Activated CD8-positive, alpha-beta memory T cell treated with anti-CD3 and anti-CD28 coated beads, Interleukin-2, amount 50 U/mL, for 4 hours (primary cell): ENCODE measurements around the gene GRAMD1A.
"Not testable (repeated sequence)": the region's sequence is repeated elsewhere in the genome, so short reads cannot be mapped to it uniquely, and the experiment has no call there.

ENCODE experiments used
- DNase-seq: peaks from one replicate; pipeline ENCODE4 v3.0.0-alpha.2; 2020

Gene GRAMD1A

DNA sequence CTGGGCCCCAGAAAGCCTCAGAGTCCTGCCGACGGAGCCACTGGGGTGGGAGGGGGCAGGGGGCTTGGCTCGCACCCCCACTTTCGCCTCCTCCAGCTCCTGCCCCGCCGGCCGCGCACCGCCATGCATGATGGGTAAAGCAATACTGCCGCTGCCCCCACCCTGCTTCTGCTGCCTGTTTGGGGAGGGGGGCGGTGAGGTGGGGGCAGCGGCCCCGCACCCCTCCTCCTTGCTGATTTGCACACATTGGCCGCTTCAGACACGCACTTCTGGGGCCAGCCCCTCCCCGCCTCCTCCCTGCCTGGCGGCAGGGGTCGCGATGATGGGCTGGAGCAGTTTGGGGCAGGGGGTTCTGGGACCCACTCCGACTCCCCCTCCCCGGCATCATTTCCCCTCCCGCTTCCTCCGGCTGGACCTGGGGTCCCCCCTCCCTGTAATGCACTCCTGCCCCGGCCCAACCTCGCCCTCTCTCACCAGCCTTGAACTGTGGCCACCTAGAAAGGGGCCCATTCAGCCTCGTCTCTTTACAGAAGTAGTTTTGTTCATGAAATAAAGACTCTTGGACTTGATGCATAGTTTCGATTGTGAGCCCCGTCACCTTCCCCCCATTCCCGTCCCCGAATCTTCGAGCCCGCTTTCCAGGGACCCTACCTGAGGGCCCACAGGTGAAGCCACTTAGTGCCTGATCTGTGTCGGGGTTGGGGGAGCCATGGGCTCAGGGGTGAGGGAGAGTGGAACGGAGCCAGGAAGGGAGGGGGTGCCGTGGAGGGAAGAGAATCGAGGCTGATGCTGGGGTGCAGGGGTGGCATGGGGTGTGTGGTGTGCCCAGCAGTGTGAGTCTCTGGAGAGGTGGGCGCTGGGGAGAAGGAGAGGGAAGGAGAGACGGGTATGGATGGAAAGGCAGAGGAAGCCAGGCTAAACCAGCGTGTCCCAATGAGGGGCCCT lies 40.0 kb downstream of the GRAMD1A start:
- no peak for DNase-seq

DNA sequence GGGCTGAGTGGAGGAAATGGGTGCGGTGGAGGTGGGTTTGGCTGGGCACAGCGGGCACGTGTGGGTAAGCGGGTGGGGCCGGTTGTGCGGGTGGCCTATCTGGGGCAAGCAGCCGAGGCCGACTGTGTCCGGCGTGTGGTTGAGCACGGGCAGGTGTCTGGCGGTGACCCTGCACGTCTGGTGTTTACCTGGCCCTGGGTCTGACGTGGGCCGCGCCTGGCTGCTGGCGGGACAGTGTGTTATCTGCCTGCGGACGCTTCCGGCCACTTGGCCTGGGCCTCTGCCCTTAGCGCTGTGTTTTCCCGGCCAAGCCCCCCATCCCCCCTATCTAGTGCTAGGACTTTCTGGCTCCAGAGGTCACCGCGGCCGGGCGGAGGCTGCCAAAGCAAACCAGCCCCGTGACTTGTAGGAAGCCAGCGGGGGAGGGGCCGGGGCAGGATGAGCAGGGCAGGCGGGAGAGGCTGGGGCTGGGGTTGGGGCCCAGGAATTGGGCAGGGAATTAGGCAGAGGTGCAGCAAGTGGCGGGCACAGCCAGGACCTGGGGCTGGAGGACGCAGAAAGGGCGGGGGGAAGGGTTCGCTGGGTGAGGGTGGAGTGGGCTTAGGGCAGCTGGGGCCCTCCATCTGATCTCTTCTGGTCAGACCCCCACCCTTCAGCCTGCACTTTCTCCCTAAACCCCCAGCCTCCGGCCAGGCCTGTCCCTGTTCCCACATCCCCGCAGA lies 40.9 kb downstream of the GRAMD1A start:
- DNase-seq, result no peak

DNA sequence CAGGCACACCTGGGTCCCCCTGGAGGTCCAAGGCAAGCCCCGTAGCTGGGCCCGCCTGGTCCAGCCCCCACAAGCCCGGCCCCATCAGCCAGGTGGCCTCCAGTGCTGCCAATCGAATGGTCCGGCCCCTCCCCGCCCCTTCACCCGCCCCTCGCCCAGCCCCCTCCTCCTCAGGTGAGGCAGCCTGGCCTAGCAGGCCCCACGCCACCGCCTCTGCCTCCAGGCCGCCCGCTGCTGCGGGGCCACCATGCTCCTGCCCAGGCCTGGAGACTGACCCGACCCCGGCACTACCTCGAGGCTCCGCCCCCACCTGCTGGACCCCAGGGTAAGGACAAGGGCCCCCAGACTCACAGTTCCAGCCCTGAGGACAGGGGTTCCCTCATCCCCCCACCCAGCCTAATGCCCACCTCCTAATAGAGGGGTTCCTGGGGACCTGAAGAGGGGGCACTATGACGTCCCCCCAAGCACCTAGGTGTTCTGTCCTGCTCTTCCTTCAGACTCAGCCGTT lies 41.5 kb downstream of the GRAMD1A start, which contains the start of gene HPN:
Gene HPN (plus strand): TSS at position 174 of the 508 bp plus-strand sequence. CDS start 786 bp downstream, outside the sequence.
- DNase-seq, result no peak

DNA sequence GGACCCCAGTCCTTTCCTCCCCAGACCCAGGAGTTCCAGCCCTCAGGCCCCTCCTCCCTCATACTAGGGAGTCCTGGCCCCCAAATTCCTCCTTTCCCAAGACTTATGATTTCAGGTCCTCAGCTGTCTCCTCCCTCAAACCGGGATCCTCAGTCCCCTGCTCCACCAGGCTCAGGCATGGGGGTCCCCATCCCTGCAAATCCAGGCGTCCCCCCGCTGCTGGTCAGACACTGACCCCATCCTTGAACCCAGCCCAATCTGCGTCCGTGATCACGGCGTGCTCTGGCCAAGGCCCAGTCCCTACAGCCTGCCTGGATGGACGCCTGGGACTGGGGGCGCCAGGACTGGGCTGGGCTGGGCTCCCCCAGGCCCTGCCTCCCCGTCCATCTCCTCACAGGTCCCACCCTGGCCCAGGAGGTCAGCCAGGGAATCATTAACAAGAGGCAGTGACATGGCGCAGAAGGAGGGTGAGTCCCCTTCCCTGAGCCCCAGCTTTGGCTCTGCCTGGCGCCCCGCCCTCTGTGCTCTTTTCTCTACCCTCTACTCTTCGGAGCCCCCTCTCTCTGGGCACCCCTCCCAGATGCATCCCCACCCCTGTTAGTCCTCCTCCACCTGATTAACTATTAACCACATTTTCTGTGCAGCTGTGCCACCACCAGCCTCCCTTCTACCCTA lies 42.1 kb downstream of the GRAMD1A start:
- no peak for DNase-seq

DNA sequence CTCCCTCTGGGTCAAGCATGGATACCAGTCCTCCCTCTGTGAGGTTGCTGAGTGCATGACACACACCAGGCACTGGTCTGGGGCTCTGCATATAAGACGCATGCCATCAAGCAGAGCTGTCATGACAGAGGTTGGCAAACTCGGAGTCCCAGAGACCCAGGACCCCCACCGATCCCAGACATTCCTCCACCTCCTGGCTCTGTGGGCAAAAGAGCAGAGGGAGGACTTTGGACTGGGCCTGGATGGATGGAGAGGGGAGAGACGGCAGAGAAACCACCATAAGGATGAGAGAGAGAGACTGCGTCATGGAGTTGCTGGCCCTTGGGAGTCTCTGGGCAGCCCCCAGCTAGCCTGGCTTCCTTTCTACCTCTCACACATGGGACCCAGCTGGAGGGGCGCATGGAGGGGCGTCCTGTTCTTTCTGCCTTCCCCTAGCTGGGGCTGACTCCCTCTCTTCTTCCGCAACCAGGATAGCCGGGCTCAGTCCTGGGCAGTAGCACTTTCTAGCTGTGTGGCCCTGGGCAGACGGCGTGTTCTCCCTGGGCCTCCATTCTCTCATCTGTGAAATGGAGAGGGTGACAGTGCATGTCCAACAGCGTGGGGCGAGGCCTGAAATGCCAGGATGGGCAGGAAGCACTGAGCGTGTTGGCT lies 43.0 kb downstream of the GRAMD1A start:
- no peak for DNase-seq

DNA sequence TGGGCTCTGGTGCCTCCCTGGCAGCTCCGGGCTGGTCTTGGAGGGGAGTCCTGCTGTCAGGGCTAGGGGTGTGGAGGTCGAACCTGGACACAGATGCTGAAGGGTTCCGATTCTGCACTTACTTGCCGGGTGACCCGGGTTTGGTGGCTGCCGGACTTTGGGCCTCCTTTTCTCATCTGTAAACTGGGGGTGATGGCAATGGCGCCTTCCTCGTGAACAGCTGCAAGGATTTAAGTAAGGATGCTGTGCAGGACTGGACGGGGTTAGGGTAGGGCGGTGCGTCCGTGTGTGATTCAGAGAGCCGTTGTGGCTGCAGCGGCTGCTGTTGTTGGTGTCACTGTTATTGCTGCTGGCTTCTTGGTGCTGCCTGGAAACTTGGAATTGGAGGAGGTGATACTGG lies 43.8 kb downstream of the GRAMD1A start:
- no peak for DNase-seq

DNA sequence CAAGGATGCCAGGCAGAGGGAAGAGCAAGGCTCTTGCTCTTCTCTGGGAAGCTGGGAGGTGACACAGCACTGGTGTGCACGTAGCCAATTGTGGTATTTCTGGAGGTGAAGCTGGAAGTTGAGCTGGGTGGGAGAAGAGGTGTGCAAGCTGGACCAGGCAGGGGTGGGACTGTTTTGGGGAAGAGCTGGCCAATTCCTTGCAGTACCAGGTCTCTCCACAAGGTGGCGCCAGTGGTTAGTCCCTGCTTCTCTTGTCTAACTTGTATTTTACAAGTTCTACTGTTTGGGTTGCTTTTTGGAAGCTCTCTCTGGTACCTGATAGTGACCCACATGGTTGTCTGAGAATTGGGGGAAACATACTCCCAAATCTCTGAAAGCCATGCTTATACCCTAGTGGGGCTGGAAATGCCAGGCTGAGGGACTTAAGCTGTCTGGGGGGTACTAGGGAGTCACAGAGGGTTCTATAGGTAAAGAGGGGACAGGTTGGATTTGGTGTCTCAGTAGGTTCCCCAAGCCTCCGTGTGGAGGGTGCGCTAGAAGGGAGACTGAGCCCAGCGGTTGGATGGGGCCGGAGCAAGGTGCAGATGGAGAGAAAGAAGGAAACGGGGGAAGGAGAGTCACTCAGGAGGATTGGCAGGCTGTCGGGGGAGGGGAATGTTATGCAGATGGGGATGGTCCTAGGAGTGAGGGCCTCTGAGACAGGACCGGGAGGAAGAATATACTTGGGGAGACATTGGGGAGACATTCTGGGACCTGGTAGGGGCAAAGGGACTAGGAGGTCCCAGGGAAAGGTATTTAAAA lies 44.4 kb downstream of the GRAMD1A start:
- DNase-seq, result peak; percentile 61

DNA sequence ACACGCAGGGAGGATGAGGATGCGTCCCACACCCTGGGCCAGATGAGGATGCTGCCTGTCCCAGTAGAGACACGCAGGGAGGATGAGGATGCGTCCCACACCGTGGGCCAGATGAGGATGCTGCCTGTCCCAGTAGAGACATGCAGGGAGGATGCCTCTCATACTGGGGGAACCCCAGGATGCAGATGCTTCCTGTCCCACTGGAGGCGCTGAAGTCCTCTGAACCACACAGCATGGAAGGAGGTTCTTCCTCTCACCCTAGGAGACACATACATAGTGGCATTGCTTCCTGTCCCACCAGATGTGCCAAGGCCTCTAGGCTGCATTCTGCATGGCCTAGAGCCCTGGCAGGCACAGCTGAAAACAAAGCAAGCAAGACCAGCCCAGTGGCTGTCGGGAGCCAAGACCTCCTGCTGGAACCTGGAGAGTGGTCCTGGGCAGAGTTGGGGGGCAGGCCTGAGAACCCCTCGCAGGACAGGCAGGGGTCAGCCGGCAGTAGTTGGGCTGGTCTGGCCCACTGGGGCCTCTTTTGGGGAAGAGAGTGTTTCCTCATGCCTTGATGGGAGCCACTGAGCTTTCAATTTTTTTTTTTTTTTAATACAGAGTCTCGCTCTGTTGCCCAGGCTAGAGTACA lies 45.7 kb downstream of the GRAMD1A start:
- DNase-seq, result no peak

DNA sequence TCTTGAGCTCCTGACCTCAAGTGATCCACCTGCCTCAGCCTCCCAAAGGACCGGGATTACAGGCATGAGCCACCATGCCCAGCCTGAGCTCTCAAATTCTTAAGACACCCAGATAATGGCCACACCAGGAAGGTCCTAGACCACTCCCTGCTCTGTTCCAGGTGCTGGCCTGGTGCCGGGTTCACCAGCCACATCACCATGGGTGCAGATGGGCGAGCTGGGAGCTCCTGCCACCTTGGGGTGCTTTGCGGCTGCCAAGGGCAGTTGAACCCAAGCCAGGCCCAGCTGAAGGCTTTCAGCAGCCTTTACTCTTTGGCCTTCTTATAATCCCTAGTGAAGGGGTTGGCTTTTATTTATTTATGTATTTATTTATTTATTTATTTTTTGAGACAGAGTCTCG lies 46.3 kb downstream of the GRAMD1A start:
- no peak for DNase-seq

DNA sequence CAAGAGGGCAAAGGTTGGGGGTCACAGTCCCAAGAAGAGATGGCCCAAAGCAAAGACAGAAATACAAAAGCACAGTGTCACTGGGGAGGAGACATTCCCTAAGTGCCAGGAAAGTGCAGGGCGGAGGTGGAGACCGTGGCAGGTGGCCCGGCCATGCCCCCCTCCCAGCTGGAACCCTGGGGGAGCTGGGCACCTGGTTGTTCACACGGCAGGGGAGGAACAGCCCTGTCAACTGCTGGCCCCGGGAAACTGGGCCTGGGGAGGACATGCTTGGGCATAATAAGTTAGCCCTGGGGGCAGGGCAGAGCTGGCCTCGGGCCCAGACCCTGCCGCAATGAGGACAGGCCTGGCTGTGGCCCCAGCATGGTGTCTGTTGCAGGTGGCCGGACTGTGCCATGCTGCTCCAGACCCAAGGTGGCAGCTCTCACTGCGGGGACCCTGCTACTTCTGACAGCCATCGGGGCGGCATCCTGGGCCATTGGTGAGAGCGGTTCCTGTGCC lies 48.8 kb downstream of the GRAMD1A start:
- no peak for DNase-seq

DNA sequence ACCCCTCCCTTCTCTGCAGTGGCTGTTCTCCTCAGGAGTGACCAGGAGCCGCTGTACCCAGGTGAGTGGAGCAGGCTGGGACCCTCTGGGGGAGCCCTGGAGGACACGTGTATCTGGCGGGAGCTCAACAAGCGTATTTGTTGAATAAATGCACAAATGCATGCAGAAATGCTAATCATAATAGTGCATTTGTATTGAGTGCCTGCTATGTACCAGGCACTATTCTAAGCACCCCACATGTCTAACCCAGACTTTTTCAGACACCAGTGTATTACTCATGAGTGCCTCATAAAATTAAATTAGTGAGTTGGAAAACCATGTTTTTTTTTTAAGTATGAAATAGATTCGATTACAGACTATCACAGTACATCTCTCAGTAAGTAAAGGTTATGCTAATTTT lies 49.3 kb downstream of the GRAMD1A start:
- no peak for DNase-seq

DNA sequence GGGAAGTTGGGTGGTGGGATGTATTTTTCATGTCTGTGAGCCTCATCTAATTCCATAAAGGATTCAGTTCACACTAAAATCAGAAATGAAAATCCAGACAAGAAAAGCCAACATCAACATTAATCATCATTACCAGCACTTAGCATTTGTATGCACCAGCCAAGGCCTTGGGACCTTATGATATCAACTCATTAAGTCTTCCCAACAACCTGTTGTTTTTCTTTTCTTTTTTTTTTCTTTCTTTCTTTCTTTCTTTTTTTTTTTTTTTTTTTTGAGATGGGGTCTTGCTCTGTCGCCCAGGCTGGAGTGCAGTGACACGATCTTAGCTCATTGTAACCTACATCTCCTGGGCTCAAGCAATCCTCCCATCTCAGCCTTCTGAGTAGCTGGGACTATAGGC lies 50.5 kb downstream of the GRAMD1A start:
- not testable (repeated sequence) for DNase-seq

DNA sequence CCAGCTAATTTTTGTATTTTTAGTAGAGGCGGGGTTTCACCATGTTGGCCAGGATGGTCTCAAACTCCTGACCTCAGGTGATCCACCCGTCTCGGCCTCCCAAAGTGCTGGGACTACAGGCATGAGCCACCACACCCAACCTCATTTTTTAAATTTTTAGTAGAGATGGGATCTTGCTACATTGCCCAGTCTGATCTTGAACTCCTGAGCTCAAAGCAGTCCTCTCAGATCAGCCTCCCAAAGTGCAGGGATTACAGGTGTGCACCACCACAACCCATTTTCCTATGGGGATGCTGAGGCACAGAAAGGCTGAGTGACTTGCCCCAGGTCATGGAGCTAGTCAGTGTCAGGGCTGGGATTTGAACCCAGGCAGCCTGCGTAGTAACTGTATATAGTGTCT lies 51.1 kb downstream of the GRAMD1A start:
- DNase-seq, result not testable (repeated sequence)

DNA sequence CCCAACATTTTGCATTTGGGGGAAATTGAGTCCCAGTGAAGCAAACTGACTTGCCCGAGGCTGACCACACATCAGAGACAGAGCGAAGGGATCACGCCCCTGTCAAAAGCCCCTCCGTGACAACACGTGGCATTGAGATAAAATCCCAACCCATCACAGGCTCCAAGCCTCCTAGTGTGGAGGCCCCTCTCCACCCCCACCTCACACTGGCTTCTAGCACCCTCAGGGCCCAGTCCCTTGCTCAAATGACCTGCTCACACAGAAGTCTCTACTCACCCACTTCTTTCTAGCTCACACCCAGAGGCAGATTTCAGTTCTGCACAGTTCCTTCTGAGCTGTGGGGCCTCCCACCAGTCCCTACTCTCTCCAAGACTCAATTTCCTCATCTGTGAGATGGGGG lies 51.7 kb downstream of the GRAMD1A start:
- DNase-seq, result no peak

DNA sequence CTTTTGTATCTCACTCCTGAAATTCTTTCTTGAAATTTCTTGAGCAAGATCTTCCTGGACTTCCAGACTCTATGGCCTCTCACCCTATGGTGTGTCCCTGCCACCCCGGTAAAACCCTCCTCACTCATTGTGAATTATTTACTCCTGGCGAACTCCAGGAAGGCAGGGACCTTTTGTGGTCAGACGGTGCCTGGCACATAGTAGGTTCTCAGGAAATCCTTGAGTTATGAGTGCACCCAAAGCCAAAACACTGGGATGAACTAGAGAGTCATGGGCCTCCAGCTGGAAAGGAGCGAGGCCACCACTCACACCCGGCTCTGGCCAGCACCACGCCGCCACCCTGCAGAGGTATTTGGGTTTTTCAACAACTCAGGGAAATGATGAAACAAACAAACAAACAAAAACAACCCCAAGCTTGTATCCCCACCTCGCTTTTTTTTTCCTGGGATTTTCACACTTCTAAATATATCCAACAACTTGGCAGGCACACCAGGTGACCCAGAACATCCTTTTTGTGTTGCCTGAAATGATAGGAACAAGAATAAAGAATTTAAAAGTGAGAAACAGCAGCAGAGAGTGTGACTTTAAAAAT lies 52.6 kb downstream of the GRAMD1A start:
- DNase-seq, result no peak

DNA sequence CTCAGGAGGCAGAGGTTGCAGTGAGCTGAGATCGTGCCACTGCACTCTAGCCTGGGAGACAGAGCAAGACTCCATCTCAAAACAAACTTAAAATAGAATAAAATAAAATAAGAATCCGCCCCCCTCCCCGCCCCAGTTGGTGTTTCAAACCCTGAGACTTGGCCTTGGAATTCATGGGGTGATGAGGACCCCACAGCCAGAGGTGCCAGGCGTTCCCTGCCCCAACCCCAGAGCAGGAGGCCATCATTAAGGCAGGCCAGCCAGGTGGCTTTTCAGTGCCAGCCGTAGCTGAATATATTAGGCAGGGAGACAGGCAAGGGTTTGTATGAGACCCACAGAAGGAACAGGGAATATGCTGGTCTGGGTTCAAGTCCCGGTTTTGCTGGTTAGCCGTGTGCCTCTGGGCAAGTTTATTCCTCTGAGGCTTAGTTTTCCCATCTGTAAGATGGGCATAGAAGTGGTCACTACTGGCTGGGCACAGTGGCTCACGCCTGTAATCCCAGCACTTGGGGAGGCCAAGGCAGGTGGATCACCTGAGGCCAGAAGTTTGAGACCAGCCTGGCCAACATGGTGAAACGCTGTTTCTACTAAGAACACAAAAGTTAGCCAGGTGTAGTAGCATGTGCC lies 53.7 kb downstream of the GRAMD1A start:
- DNase-seq, result no peak

DNA sequence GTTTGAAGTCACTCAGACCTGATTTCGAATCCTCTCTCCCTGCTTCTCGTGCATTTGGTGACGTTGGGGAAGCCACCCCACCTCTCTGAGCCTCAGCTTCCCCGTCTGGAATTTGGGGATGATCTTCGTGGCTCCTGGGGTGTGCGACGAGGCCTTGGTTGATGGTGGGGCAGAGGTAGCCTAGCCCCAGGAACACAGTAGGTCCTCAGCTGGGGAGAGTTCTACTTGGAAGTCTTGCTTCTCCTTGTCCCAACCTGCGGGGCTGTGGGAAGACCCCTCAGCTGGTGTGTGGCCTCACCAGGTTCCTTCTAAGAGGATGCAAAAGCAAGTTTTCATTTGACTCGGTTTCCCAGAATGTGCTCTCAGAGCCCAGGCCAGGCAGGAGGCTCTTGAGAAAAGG lies 54.5 kb downstream of the GRAMD1A start:
- DNase-seq, result no peak

DNA sequence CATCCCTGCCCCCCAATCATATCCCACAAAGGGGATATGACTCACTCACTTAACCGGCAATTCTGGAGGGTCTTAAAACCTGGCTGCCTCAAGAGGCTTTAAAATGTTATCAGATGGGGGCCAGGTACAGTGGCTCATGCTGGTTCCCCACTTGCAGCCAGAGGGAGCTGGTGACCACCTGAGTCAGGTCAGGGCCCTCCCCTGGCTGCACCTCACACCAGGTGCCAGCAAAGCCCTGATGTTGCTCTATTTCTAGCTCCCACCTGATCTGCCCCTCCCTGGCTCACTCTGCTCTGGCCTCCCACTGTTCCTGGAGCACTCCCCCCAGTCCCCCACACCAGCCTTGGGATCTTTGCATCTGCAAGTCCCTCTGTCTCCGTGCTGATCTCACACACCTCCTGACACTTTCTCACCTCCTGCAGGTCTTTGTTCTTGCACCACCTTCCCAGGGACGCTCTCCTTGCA lies 55.6 kb downstream of the GRAMD1A start:
- DNase-seq, result no peak

DNA sequence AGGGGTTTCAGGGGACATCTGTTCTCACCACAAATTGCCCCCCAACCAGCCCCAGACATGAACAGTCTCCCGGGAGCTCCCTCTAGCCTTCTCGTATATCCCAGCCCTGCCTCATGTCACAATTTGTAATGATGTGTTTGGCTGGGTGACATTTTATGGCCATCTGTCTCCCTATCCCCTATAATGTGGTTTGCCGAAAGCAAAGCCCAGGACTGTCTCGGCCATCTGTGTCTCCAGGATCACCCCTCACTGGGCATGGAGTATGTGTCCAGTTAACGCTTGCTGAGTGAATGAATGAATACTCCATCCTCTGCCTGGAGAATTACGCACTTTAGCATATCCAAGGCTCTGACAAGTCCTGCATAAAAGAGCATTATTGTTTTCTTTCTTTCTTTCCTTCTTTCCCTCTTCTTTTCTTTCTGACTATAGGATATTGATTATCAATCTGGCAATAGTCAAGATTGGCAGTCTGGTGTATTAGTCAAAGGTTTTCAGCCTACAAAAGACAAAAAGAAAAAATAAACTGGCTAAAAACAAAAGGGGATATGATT lies 56.5 kb downstream of the GRAMD1A start:
- DNase-seq, result no peak

DNA sequence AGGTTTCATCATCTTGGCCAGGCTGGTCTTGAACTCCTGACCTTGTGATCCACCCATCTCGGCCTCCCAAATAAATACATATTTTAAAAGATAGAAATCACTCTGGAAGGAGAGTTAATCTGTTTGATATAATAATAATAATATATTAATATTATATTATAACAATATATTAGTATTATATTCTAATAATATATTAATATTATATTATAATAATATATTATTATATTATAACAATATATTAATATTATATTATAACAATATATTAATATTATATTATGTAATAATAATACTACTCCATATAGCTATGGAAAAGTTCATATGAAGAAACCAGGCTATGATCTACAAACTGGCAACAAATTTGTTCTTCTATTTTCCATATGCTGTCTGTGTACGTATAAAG lies 58.2 kb downstream of the GRAMD1A start:
- DNase-seq, result no peak
